Measurements from ENCODE around the gene CLHC1. TPM values are rescaled to one million over a fixed set of nuclear protein-coding genes. Genes with fewer than 3 reads are reported as not detected.

CLHC1 gene
- total and polyA plus RNA-seq, 2 of the 8 experiments (the other 6 are each of a cell fraction or from before 2014, with no cell fraction given): 2.6 to 10.8 TPM

DNA sequence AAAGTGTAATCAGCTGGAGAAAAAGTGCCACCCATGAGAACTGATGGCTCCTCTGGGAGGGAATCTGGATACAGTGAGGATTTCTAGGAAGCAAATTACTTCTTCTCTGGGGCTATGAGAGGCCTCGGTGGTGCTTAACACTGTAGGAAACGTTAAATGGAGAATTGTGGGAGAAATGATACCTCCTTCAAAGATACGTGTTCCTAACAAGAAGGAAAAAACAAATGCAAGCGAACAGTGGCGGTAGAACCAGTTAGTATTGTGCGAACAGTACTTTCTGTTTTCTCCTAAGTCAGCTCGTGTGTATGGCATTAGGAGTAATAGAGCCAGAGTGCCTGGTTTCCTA is 37.5 kb upstream of the CLHC1 start:
- POLR2A ChIA-PET (ENCODE audit: partially characterized antibody): interaction anchor here (1.3 to 1.7 kb wide), 3 partner anchors 9 to 37 kb away, joined by 5 to 8 read pairs (median 6); partner anchors contain the start of genes CLHC1 and RPS27A
- TF ChIP-seq JUN (IDR thresholded peaks at IDR 0.05; ENCODE audit: low read depth, low read length) (no peak), RNF2 (IDR thresholded peaks at IDR 0.05; ENCODE audit: borderline replicate concordance, low read depth, low read length, missing control alignments, poor library complexity, severe bottlenecking) (no peak), TCF12 (IDR thresholded peaks at IDR 0.05; ENCODE audit: low read depth, low read length) (no peak), KDM4A (IDR thresholded peaks at IDR 0.05; ENCODE audit: low read depth, low read length, severe bottlenecking) (no peak), TEAD4 (IDR thresholded peaks at IDR 0.05; ENCODE audit: low read depth, low read length) (no peak), POU5F1 (IDR thresholded peaks at IDR 0.05; ENCODE audit: low read depth, low read length) (no peak), ZNF274 (IDR thresholded peaks at IDR 0.05; ENCODE audit: borderline replicate concordance, extremely low read depth, low read length) (no peak), CHD1 (IDR thresholded peaks at IDR 0.05; ENCODE audit: low read depth, low read length) (no peak), SIN3A (conservative IDR thresholded peaks at IDR 0.05 in 1 of 2, IDR thresholded peaks at IDR 0.05 in 1 of 2; ENCODE audit: low read depth in 1 of 2, low read length in 2 of 2) (no peak), RFX5 (IDR thresholded peaks at IDR 0.05; ENCODE audit: borderline replicate concordance, low read depth, low read length) (no peak), SIX5 (IDR thresholded peaks at IDR 0.05; ENCODE audit: low read depth, low read length) (no peak), EP300 (IDR thresholded peaks at IDR 0.05; ENCODE audit: borderline replicate concordance in 1 of 2, low read depth in 2 of 2, low read length in 2 of 2) (no peak)
- TF ChIP-seq, protein P1, sequence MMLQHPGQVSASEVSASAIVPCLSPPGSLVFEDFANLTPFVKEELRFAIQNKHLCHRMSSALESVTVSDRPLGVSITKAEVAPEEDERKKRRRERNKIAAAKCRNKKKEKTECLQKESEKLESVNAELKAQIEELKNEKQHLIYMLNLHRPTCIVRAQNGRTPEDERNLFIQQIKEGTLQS (IDR thresholded peaks at IDR 0.05; ENCODE audit: insufficient read depth, low read depth, low read length): no peak

More for the DNA sequence above, 37.5 kb upstream of the CLHC1 start:
- Histone ChIP-seq H2BK12ac (ENCODE audit: low read depth, low read length) (no peak overlapping the region), H2BK120ac (replicated peaks; ENCODE audit: low read depth, low read length) (no peak overlapping the region), H3K9ac (replicated peaks in 1 of 4; ENCODE audit: extremely low read depth in 1 of 4, low read depth in 3 of 4, low read length in 3 of 4) (peak overlapping the region in 1 of 4 experiments; percentile 60; a peak in 3 of 7 replicates), H3K4me2 (ENCODE audit: insufficient read depth in 1 of 2, low read depth in 2 of 2, low read length in 2 of 2) (peak overlapping the region; percentile 89 to 91), H3K23me2 (ENCODE audit: low read depth, low read length) (peaks cover 6% of the 10 kb centered on the region; the same call in 1 of the 2 replicates), H3K18ac (ENCODE audit: extremely low read depth, low read length) (no peak overlapping the region), H3K79me1 (ENCODE audit: low read depth, low read length) (no peaks in the 10 kb centered on the region), H3K23ac (ENCODE audit: insufficient read length) (no peak overlapping the region), H2BK5ac (ENCODE audit: low read depth, low read length) (no peak overlapping the region), H3K56ac (replicated peaks; ENCODE audit: insufficient read length, low read depth, low read length) (no peak overlapping the region), H3K27me3 (replicated peaks in 1 of 4; ENCODE audit: control insufficient read depth in 3 of 4, extremely low read depth in 1 of 4, insufficient read depth in 3 of 4, low read length in 3 of 4) (no peaks in the 10 kb centered on the region), H4K91ac (replicated peaks; ENCODE audit: insufficient read length, low read length) (no peak overlapping the region), H3K27ac (ENCODE audit: low read depth, low read length) (peak overlapping the region; percentile 7; the same call in 1 of the 2 replicates), H4K20me1 (replicated peaks in 1 of 2; ENCODE audit: control insufficient read depth in 1 of 2, insufficient read depth in 2 of 2, low read length in 2 of 2) (no peaks in the 10 kb centered on the region), H3K9me3 (ENCODE audit: insufficient read depth in 2 of 2, low read depth in 1 of 2, low read length in 1 of 2) (no peaks in the 10 kb centered on the region), H3K4me1 (replicated peaks in 1 of 4; ENCODE audit: control insufficient read depth in 3 of 4, insufficient read depth in 4 of 4, low read length in 3 of 4) (peaks cover 0 to 4% (median under 1%) of the 10 kb centered on the region in 4 experiments; a peak in 1 of 7 replicates), H4K8ac (ENCODE audit: extremely low read depth, insufficient read depth, low read length) (no peak overlapping the region), H3K4me3 (ENCODE audit: extremely low read depth in 1 of 4, insufficient read depth in 2 of 4, low read depth in 3 of 4, low read length in 4 of 4) (peak overlapping the region; percentile 90 to 100 (median 98)), H2AFZ (ENCODE audit: low read length) (peak overlapping the region; percentile 78; the same call in 1 of the 2 replicates), H3K36me3 (ENCODE audit: control insufficient read depth in 2 of 4, insufficient read depth in 4 of 4, low read length in 3 of 4) (peaks cover 0 to 15% (median 0%) of the 10 kb centered on the region in 4 experiments; a peak in 2 of 8 replicates), H2BK20ac (ENCODE audit: low read length) (no peak overlapping the region), H3K14ac (ENCODE audit: insufficient read length) (no peak overlapping the region), H3K4ac (replicated peaks; ENCODE audit: insufficient read length, low read depth, low read length) (no peak overlapping the region), H2BK15ac (ENCODE audit: low read length) (no peak overlapping the region), H2AK5ac (ENCODE audit: low read depth, low read length) (no peak overlapping the region), H3K79me2 (ENCODE audit: control insufficient read depth in 1 of 2, insufficient read depth in 2 of 2, low read length in 2 of 2) (no peaks in the 10 kb centered on the region), H4K5ac (ENCODE audit: insufficient read length, low read depth, low read length) (no peak overlapping the region)
- FAIRE-seq (no peak), DNase-seq (ENCODE audit: low read depth in 1 of 2, low spot score in 2 of 2) (no peak)
- CTCF ChIA-PET (ENCODE audit: partially characterized antibody): interaction anchor here (1.3 kb wide), 1 partner anchor 15 kb away, joined by 3 read pairs; no protein-coding TSS in a partner anchor
- WGBS, 2 experiments (ENCODE audit: extremely low coverage in 1 of 2, insufficient coverage in 1 of 2, insufficient read length in 1 of 2, insufficient replicate concordance in 2 of 2, low coverage in 1 of 2, low lambda C conversion rate in 2 of 2, missing lambda C conversion rate in 1 of 2): 80% methylated on average over 7 of the region's 7 CpGs; no CpG with 5 or more reads in 1 of the 2 experiments
